ENCODE measurements around the gene GLB1L3. TPM values are rescaled to one million over a fixed set of nuclear protein-coding genes. Genes with fewer than 3 reads are reported as not detected.

Gene GLB1L3
- total and polyA plus RNA-seq, 2 experiments from 2014 or later: 0.17 TPM; not detected in 1

- H3K9me3 ChIP-seq (ENCODE audit: low read depth): no peaks in the 10 kb centered on the region
- TF ChIP-seq CTCF (IDR thresholded peaks at IDR 0.05; ENCODE audit: poor library complexity): no peak
- TF ChIP-seq EZH2 (IDR thresholded peaks at IDR 0.05; ENCODE audit: borderline replicate concordance): no peak
- no peak for TF ChIP-seq EZH2phosphoT487 (IDR thresholded peaks at IDR 0.05; ENCODE audit: low read depth, severe bottlenecking, unreplicated experiment)
- no peaks in the 10 kb centered on the region for H3K9me2 ChIP-seq (replicated peaks; ENCODE audit: insufficient read depth)
- no peak overlapping the region for H3K27ac ChIP-seq
- no peaks in the 10 kb centered on the region for H3K4me1 ChIP-seq (ENCODE audit: insufficient read depth)
- no peak for DNase-seq (ENCODE audit: low spot score)
- no peaks in the 10 kb centered on the region for H3K79me2 ChIP-seq
- no peak overlapping the region for H3K4me3 ChIP-seq
- H3K27me3 ChIP-seq: no peaks in the 10 kb centered on the region
- no peak overlapping the region for H3K4me2 ChIP-seq
- 95% methylated on average over 13 of the region's 13 CpGs for WGBS (ENCODE audit: low lambda C conversion rate, missing lambda C conversion rate)
- no peaks in the 10 kb centered on the region for H3K36me3 ChIP-seq (replicated peaks; ENCODE audit: insufficient read depth, low read depth)
- H4K20me1 ChIP-seq (ENCODE audit: insufficient read depth, poor library complexity, severe bottlenecking): no peaks in the 10 kb centered on the region
- no peak overlapping the region for H2AFZ ChIP-seq
Observed at GRCh38 chr11:134288486-134288885, 12.3 kb downstream of the GLB1L3 start.

- Histone ChIP-seq H3K9me3 (ENCODE audit: low read depth) (no peaks in the 10 kb centered on the region), H3K4me1 (ENCODE audit: insufficient read depth) (no peaks in the 10 kb centered on the region), H3K9me2 (replicated peaks; ENCODE audit: insufficient read depth) (no peaks in the 10 kb centered on the region), H3K4me3 (no peak overlapping the region), H4K20me1 (ENCODE audit: insufficient read depth, poor library complexity, severe bottlenecking) (no peaks in the 10 kb centered on the region), H3K27ac (no peak overlapping the region), H2AFZ (no peak overlapping the region), H3K4me2 (no peak overlapping the region), H3K36me3 (replicated peaks; ENCODE audit: insufficient read depth, low read depth) (no peaks in the 10 kb centered on the region), H3K27me3 (no peaks in the 10 kb centered on the region), H3K79me2 (no peaks in the 10 kb centered on the region)
- DNase-seq (ENCODE audit: low spot score): no peak
- TF ChIP-seq CTCF (IDR thresholded peaks at IDR 0.05; ENCODE audit: poor library complexity): no peak
- no peak for TF ChIP-seq EZH2 (IDR thresholded peaks at IDR 0.05; ENCODE audit: borderline replicate concordance)
- WGBS (ENCODE audit: low lambda C conversion rate, missing lambda C conversion rate): 86% methylated on average over 4 of the region's 4 CpGs
Observed at GRCh38 chr11:134289167-134289566, 13.0 kb downstream of the GLB1L3 start.

- no peak for DNase-seq (ENCODE audit: low spot score)
- 77% methylated on average over 9 of the region's 12 CpGs for WGBS (ENCODE audit: low lambda C conversion rate, missing lambda C conversion rate)
- TF ChIP-seq EZH2 (IDR thresholded peaks at IDR 0.05; ENCODE audit: borderline replicate concordance) (no peak), EZH2phosphoT487 (IDR thresholded peaks at IDR 0.05; ENCODE audit: low read depth, severe bottlenecking, unreplicated experiment) (no peak), CTCF (IDR thresholded peaks at IDR 0.05; ENCODE audit: poor library complexity) (no peak)
Observed at GRCh38 chr11:134289789-134290188, 13.6 kb downstream of the GLB1L3 start.

GRCh38 chr11:134290646-134291045 lies 14.5 kb downstream of the GLB1L3 start:
- Histone ChIP-seq H3K9me2 (replicated peaks; ENCODE audit: insufficient read depth) (no peaks in the 10 kb centered on the region), H3K9me3 (ENCODE audit: low read depth) (no peaks in the 10 kb centered on the region), H3K27ac (no peak overlapping the region), H3K4me2 (no peak overlapping the region), H3K4me1 (ENCODE audit: insufficient read depth) (no peaks in the 10 kb centered on the region), H3K27me3 (no peaks in the 10 kb centered on the region), H3K4me3 (no peak overlapping the region), H2AFZ (no peak overlapping the region), H3K79me2 (no peaks in the 10 kb centered on the region), H4K20me1 (ENCODE audit: insufficient read depth, poor library complexity, severe bottlenecking) (no peaks in the 10 kb centered on the region), H3K36me3 (replicated peaks; ENCODE audit: insufficient read depth, low read depth) (no peaks in the 10 kb centered on the region)
- no peak for TF ChIP-seq EZH2phosphoT487 (IDR thresholded peaks at IDR 0.05; ENCODE audit: low read depth, severe bottlenecking, unreplicated experiment)
- no peak for TF ChIP-seq CTCF (IDR thresholded peaks at IDR 0.05; ENCODE audit: poor library complexity)
- TF ChIP-seq EZH2 (IDR thresholded peaks at IDR 0.05; ENCODE audit: borderline replicate concordance): no peak
- 83% methylated on average over 7 of the region's 7 CpGs for WGBS (ENCODE audit: low lambda C conversion rate, missing lambda C conversion rate)
- DNase-seq (ENCODE audit: low spot score): no peak

More at GRCh38 chr11:134289789-134290188, 13.6 kb downstream of the GLB1L3 start:
- Histone ChIP-seq H3K9me3 (ENCODE audit: low read depth) (no peaks in the 10 kb centered on the region), H3K4me1 (ENCODE audit: insufficient read depth) (no peaks in the 10 kb centered on the region), H3K4me2 (no peak overlapping the region), H3K27ac (no peak overlapping the region), H2AFZ (no peak overlapping the region), H3K36me3 (replicated peaks; ENCODE audit: insufficient read depth, low read depth) (no peaks in the 10 kb centered on the region), H3K79me2 (no peaks in the 10 kb centered on the region), H4K20me1 (ENCODE audit: insufficient read depth, poor library complexity, severe bottlenecking) (no peaks in the 10 kb centered on the region), H3K9me2 (replicated peaks; ENCODE audit: insufficient read depth) (no peaks in the 10 kb centered on the region), H3K4me3 (no peak overlapping the region), H3K27me3 (no peaks in the 10 kb centered on the region)

Data from hepatocyte (in vitro differentiated cells).